ENCODE results near the gene SDF2L1.

- TF ChIP-seq, protein P1, sequence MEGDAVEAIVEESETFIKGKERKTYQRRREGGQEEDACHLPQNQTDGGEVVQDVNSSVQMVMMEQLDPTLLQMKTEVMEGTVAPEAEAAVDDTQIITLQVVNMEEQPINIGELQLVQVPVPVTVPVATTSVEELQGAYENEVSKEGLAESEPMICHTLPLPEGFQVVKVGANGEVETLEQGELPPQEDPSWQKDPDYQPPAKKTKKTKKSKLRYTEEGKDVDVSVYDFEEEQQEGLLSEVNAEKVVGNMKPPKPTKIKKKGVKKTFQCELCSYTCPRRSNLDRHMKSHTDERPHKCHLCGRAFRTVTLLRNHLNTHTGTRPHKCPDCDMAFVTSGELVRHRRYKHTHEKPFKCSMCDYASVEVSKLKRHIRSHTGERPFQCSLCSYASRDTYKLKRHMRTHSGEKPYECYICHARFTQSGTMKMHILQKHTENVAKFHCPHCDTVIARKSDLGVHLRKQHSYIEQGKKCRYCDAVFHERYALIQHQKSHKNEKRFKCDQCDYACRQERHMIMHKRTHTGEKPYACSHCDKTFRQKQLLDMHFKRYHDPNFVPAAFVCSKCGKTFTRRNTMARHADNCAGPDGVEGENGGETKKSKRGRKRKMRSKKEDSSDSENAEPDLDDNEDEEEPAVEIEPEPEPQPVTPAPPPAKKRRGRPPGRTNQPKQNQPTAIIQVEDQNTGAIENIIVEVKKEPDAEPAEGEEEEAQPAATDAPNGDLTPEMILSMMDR (IDR thresholded peaks at IDR 0.05) = no peak
- TF ChIP-seq POLR2A (IDR thresholded peaks at IDR 0.05) = no peak
Observed at GRCh38 chr22:21688341-21688705, 46.2 kb downstream of the SDF2L1 start.

Data from thyroid gland (tissue), 4 donors.